ENCODE data around the gene BRD7.

BRD7 gene

GRCh38 chr16:50388496-50388895 is 19.7 kb upstream of the BRD7 start:
- DNase-seq: no peak

- no peak for DNase-seq
These were observed 18.0 kb upstream of the BRD7 start for GRCh38 chr16:50386774-50387173.

- DNase-seq: no peak
These were observed 17.4 kb upstream of the BRD7 start for GRCh38 chr16:50386139-50386538.

GRCh38 chr16:50384500-50385135 is 15.8 kb upstream of the BRD7 start:
- no peak for DNase-seq

- DNase-seq: no peak
These were observed 13.1 kb upstream of the BRD7 start for GRCh38 chr16:50381679-50382440.

- DNase-seq: no peak
These were observed 9.6 kb upstream of the BRD7 start for GRCh38 chr16:50378417-50378816.

- DNase-seq: no peak
These were observed 8.2 kb upstream of the BRD7 start for GRCh38 chr16:50377001-50377400.

GRCh38 chr16:50373780-50374179 is 5.0 kb upstream of the BRD7 start:
- no peak for DNase-seq

GRCh38 chr16:50373345-50373701 is 4.5 kb upstream of the BRD7 start:
- no peak for DNase-seq

GRCh38 chr16:50372611-50373344 is 4.0 kb upstream of the BRD7 start:
- no peak for DNase-seq

- no peak for DNase-seq
These were observed 3.3 kb upstream of the BRD7 start for GRCh38 chr16:50371936-50372595.

- DNase-seq: no peak
These were observed 2.4 kb upstream of the BRD7 start for GRCh38 chr16:50371036-50371716.

- DNase-seq: no peak
These were observed 481 bp upstream of the BRD7 start for GRCh38 chr16:50369133-50369804.

- no peak for DNase-seq
These were observed 895 bp downstream of the BRD7 start for GRCh38 chr16:50367777-50368409.

GRCh38 chr16:50365791-50366575 is 2.8 kb downstream of the BRD7 start:
- DNase-seq: no peak

- no peak for DNase-seq
These were observed 5.1 kb downstream of the BRD7 start for GRCh38 chr16:50363656-50364055.

- no peak for DNase-seq
These were observed 8.0 kb downstream of the BRD7 start for GRCh38 chr16:50360779-50361178.

- DNase-seq: no peak
These were observed 8.6 kb downstream of the BRD7 start for GRCh38 chr16:50360033-50360778.

GRCh38 chr16:50359626-50360025 is 9.2 kb downstream of the BRD7 start:
- no peak for DNase-seq
